AG08395 (cell line): ENCODE results near the gene MYH7.

ENCODE experiments used
- DNase-seq: peaks from one replicate; pipeline ENCODE4 v3.0.0; 2012; ENCODE audit warnings: mixed read lengths, low spot score

Gene MYH7

GRCh38 chr14:23447361-23448350, 12.2 kb upstream of the MYH7 start:
- DNase-seq = no peak

GRCh38 chr14:23446291-23446851, 10.9 kb upstream of the MYH7 start:
- no peak for DNase-seq

- DNase-seq = no peak
Measured at GRCh38 chr14:23445773-23446172, 10.3 kb upstream of the MYH7 start.

GRCh38 chr14:23444314-23444713, 8.9 kb upstream of the MYH7 start:
- no peak for DNase-seq

GRCh38 chr14:23443881-23444280, 8.4 kb upstream of the MYH7 start:
- DNase-seq = no peak

- no peak for DNase-seq
Measured at GRCh38 chr14:23443411-23443812, 8.0 kb upstream of the MYH7 start.

- no peak for DNase-seq
Measured at GRCh38 chr14:23442721-23443356, 7.4 kb upstream of the MYH7 start.

- DNase-seq = peak; percentile 21
Measured at GRCh38 chr14:23441076-23441475, 5.6 kb upstream of the MYH7 start.

GRCh38 chr14:23439107-23439835, 3.8 kb upstream of the MYH7 start:
- DNase-seq = no peak

- DNase-seq = no peak
Measured at GRCh38 chr14:23438101-23438971, 2.9 kb upstream of the MYH7 start.

GRCh38 chr14:23437133-23438100, 2.0 kb upstream of the MYH7 start:
- DNase-seq = no peak

GRCh38 chr14:23436327-23437132, 1.1 kb upstream of the MYH7 start:
- DNase-seq = no peak

GRCh38 chr14:23434488-23435222, 805 bp downstream of the MYH7 start:
- DNase-seq = no peak

GRCh38 chr14:23433457-23433856, 2.0 kb downstream of the MYH7 start:
- no peak for DNase-seq

- DNase-seq = no peak
Measured at GRCh38 chr14:23432946-23433345, 2.5 kb downstream of the MYH7 start.

GRCh38 chr14:23432102-23432925, 3.1 kb downstream of the MYH7 start:
- DNase-seq = no peak

GRCh38 chr14:23431486-23431885, 4.0 kb downstream of the MYH7 start:
- no peak for DNase-seq

- DNase-seq = peak; percentile 71
Measured at GRCh38 chr14:23430723-23431085, 4.8 kb downstream of the MYH7 start.
